Hematopoietic multipotent progenitor cell (in vitro differentiated cells): ENCODE results near the gene TUBB4B. TPM values are rescaled to one million over a fixed set of nuclear protein-coding genes. Genes with fewer than 3 reads are reported as not detected.
"Not testable (repeated sequence)": the region's sequence is repeated elsewhere in the genome, so short reads cannot be mapped to it uniquely, and the experiment has no call there.

Experiments used
- DNase-seq, 3 donors: peaks; one replicate each; pipeline ENCODE4 v3.0.0-alpha.2; 2011 to 2015; ENCODE audit warnings: low read depth in 2 of 3, low spot score in 2 of 3
- total RNA-seq: library from RNA; depleted of rRNA; stranded (reverse); fragments of >200 nt; gene quantifications from one replicate; pipeline ENCODE4 v1.2.3, GENCODE V29; 2012

Gene TUBB4B
- total RNA-seq, 1 donor, result 141 TPM

- no peak for DNase-seq
Observed at GRCh38 chr9:137235424-137236237, 5.5 kb upstream of the TUBB4B start.

DNA sequence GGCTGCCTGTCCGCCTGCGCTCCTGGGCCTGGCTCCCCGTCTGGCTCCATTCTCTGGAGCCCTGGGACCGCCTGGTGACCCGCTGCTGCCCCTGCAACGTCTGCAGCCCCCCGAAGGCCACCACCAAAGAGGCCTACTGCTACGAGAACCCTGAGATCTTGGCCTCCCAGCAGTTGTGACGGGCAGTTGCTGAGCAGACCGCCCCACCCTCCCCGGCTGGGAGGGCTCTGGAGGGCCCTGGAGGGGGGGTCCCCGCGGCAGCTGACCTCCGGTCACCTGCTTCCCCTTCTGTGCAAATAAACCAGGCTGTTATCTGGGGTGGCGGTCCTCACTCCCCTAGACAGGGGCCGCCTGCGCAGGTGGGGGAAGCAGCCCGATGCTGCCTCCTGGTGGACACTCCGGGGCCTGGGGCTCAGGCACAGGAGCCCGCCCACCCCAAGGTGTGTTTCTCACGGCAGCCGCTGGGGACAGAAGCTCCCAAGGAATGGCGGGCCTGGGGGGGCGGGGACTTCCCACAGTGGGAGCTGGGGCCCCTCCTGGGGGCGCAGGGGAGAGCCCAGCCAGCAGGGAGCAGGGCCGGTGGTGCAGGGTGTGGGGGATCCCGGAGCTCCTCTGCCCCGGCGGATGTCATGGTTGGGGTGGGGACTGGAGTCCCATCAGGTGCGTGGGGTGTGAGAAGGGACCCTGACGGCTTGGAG is 4.7 kb upstream of the TUBB4B start:
- DNase-seq, result peak; percentile 82 to 94 (median 91)

DNA sequence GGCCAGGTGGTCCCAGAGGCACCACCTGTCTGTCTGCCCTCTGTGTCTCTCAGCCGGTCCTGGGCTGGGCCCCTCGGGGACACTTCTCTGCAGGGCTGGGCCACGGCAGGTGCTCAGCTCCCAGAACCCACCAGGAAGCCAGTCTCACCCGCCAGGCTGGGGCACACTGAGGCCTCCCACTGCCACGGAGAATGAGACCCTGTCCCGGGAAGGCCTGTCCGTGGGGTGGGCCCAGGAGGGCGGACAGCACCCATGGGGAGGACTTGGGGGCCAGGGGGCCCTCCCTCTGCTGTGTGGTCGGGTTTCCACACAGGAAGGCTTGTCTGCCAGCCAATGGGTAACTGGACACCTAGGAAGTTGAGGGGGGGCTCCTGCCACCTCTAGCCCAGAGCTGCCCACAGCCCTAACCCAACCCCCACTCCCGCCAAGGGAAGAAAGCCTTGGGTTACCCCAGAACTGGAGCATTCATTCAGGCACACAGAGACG is 4.1 kb upstream of the TUBB4B start:
- no peak for DNase-seq

- DNase-seq, result no peak
Observed at GRCh38 chr9:137237759-137238726, 3.0 kb upstream of the TUBB4B start.

GRCh38 chr9:137239541-137240200 is 1.4 kb upstream of the TUBB4B start:
- not testable (repeated sequence) for DNase-seq

DNA sequence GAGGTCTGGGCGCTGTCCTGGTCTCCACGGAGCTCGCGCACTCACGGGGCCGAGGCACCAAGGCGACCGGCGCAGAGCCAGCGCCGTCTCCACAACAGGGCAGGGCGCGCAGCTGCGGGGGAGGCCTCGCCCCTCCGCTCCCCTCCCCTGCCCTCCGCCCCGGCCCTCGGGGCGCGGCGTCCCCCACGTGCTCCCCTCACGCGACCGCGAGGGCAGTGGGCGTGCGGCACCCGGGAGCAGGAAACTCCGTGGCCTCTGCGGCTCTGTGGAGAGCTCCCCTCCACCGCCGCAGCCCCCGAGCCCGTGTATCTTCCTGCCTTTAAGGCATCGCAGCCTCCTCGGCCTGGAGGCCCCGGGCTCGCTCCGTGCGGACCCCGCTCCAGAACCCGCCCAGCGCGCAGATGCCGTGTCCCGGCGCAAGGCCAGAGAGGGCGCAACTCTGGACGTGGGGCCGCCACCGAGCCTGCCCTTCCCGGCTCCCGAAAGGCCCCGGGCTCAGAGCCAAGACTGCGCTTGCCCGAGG is 708 bp upstream of the TUBB4B start:
- DNase-seq, result peak; percentile 50 to 85 (median 83)

GRCh38 chr9:137241490-137242268 is 592 bp downstream of the TUBB4B start:
- peak in 2 of 3 donors; percentile 46 to 63 for DNase-seq

DNA sequence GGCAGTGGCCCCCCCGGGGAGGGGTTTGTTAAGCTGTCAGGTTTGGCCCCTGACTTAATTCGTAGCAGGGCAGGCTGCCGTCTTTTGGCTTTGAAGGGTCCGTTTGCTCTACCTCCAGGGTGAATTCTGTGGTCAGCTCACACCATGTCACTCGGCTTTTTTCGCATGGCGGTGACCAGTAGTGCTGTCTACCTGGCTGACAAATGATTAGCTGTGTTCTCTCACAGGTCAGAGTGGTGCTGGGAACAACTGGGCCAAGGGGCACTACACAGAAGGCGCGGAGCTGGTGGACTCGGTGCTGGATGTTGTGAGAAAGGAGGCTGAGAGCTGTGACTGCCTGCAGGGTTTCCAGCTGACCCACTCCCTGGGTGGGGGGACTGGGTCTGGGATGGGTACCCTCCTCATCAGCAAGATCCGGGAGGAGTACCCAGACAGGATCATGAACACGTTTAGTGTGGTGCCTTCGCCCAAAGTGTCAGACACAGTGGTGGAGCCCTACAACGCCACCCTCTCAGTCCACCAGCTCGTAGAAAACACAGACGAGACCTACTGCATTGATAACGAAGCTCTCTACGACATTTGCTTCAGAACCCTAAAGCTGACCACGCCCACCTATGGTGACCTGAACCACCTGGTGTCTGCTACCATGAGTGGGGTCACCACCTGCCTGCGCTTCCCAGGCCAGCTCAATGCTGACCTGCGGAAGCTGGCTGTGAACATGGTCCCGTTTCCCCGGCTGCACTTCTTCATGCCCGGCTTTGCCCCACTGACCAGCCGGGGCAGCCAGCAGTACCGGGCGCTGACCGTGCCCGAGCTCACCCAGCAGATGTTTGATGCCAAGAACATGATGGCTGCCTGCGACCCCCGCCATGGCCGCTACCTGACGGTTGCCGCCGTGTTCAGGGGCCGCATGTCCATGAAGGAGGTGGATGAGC is 1.4 kb downstream of the TUBB4B start:
- DNase-seq, result no peak

DNA sequence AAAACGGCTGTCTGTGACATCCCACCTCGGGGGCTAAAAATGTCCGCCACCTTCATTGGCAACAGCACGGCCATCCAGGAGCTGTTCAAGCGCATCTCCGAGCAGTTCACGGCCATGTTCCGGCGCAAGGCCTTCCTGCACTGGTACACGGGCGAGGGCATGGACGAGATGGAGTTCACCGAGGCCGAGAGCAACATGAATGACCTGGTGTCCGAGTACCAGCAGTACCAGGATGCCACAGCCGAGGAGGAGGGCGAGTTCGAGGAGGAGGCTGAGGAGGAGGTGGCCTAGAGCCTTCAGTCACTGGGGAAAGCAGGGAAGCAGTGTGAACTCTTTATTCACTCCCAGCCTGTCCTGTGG is 2.2 kb downstream of the TUBB4B start:
- not testable (repeated sequence) for DNase-seq

DNA sequence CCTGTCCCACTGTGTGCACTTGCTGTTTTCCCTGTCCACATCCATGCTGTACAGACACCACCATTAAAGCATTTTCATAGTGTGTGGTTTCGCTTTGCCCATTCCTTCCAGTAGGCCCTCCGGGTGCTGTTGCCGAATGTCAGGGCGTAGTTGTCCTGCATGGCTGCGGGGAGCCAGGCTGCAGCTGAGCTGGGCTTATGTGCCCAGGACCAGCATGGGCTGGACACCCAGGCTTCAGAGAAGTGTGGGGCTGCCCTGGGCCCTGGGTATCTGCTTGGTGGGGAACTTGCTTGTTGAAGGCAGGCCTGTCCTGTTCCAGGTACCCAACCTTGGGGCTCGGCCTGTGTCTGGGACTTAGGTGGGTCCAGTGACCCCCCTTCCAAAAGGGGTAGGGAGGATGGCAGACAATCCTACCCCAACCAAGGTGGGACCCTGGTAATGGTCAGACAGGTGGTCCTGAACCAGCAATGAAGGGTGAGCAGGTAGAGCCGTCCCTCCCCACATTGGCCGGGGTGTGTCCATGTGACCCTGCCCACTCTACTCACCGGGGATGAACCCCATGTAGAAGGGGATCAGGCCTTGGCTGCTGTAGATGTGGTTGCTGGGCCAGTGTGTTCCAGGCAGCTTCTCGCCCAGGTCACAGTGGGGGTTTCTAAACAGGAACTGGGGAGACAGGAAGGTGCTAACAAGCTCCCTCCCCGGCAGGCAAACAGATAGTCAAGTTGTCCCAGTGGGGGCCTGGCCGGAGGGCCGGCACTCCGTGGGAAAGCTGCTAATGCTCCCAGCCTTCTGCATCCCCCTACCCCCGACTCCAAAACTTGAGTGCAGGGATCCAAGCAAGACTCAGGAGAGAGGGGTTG is 2.8 kb downstream of the TUBB4B start:
- no peak for DNase-seq

DNA sequence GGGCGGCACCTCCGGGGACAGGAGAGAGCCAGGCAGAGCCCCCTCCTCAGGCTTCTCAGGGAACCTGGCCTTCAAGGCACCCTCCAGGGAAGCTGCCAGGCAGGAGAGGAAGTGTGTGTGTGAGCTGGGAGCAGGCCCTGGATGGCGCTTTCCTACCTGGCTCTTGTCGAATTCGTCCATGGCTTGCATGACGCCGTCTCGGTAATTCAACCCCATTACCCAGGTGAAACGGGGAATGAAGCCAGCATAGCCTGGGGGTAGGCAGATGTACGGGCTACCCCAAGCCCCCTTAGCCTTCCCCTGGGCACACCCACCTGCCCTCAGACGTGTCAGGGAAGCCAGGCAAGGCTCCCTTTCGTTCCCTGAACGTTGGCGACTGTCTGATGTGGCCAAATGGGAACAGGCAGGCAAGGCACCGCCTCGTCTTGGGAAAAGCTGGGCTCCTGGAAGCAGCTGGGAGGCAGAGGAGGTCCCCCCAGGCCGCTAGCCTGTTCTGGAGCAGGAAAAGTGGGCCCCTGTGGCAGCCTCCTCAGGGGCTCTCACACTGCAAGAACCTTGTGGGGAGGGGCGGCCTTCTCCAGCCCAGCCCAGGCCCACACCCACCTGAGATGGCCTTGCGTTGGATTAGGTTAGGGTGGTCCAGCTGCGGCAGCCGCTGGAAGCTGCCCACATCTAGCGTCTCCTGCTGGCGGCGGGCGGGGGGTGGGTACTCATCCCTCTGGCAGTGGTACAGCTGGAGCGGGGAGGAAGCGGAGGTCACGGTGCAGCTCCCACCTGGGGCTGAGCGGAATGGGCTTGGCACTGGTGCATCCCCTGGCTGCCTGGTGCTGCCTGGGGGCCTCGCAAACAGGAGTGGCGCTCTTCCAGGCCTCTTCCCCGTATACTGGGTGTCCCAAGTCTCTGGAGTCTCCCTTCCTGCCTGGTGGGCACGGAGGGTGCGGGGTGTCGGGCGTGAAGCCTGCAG is 3.7 kb downstream of the TUBB4B start:
- DNase-seq, result no peak

DNA sequence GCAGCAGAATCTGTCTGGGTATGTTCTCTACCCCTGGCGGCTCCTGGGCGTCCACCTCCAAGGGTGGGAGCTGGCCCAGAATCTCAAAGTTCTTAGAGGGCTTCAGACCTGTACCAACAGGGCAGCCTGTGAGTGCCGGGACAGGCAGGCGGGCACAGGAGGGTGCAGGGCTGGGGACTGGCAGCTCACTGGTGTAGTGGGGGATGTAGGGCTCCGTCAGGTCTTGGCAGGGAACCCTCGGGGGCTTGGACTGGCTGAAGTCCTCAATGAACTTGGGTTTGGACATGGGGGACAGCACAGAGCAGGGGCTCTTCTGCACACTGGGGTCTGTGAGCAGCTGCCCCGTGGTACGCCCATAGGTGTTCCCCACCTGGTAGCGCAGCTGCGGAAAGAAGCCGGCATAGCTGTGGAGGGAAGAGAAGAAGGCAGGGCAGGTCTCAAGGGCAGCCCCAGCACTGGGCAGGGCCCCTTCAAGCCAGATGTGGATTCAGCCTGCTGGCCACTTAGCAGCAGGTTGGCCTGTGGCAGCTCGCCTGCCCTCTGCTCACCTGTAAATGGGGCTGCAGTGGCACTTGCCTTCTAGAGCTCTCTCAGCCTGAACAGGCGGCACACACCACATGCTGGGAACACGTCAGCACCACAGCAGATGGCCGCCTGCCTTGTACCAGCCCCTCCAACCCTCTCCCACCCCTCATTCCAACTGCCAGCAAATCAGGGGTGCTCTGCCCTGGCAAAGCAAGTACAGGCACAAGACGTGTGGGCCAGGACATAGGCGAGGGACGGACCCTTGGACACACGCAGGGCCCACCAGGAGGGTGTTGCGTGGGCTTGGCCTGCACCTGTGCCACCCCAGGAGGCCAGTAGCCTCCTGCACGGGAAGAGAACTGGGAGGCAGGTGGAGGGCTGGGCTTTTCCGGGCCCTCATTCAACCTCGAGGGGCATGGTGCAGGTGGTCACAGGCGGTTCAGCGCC is 4.6 kb downstream of the TUBB4B start:
- no peak for DNase-seq

GRCh38 chr9:137247135-137247915 is 6.2 kb downstream of the TUBB4B start:
- no peak for DNase-seq

DNA sequence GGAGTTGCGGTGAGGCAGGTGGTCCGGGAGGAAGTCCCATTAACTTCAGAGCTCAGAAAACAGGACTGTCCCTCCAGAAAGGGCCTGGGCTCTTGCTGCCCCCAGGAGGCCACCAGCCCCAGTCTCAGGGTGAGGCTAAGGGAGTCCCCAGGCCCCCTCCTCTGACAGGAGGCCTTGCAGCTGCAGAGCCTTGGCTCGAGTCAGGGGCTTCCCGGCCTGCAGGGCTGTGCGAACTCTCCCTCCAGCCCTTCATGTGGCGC is 6.8 kb downstream of the TUBB4B start:
- DNase-seq, result no peak
